GM18517 (cell line): ENCODE data around the gene RNF217.
A peak's percentile ranks its signal among the peaks of the same experiment; 100 is the strongest.
"Not testable (repeated sequence)": the region's sequence is repeated elsewhere in the genome, so short reads cannot be mapped to it uniquely, and the experiment has no call there.

ENCODE experiments used
- ATAC-seq: cut with Tn5 transposase; IDR thresholded peaks from one replicate; pipeline ENCODE4 v1.9.1; 2021; ENCODE audit warnings: mild to moderate bottlenecking, moderate library complexity; ENCODE audit not compliant: unreplicated experiment

RNF217 gene

DNA sequence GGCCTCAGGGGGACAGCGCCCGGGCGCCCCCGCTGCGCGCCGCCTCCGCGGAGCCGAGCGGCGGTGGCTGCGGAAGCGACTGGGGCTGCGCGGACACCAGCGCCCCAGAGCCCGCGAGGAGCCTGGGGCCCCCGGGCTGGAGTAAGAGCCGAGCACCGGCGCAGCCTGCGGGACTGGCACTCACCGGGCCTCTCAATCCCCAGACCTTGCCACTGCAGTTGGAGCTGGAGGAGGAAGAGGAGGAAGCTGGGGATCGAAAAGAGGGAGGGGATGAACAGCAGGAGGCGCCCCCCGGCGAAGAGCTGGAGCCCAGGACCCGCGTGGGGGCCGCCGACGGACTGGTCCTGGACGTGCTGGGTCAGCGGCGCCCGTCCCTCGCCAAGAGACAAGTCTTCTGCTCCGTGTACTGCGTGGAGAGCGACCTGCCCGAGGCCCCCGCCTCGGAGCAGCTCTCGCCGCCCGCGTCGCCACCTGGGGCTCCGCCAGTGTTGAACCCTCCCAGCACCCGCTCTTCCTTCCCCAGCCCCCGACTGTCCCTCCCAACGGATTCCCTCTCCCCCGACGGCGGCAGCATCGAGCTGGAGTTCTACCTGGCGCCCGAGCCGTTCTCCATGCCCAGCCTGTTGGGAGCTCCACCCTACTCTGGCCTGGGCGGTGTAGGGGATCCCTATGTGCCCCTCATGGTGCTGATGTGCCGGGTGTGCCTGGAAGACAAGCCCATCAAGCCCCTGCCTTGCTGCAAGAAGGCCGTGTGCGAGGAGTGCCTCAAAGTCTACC lies 590 bp downstream of the RNF217 start:
- ATAC-seq, result no peak

DNA sequence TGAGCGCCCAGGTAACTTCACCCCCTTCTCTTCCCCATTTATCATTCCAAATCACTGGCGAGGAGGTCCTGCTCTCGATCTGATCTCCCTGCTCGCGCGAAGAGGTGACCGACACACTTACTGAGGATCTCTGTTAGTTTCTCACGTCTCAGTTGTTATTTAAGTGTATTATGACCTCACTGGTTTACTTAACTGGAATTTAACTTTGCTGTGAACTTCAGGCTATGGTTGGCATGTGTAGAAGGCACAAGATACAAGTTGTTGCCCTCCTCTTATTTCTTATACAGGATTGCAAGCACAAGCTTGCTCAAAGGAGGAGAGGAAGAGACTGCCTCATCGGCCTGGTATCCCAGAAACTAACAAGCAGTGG lies 1.2 kb downstream of the RNF217 start:
- no peak for ATAC-seq

GRCh38 chr6:124963831-124964763 lies 1.9 kb downstream of the RNF217 start:
- no peak for ATAC-seq

- no peak for ATAC-seq
Measured at GRCh38 chr6:124964764-124965105, 2.5 kb downstream of the RNF217 start.

- ATAC-seq, result not testable (repeated sequence)
Measured at GRCh38 chr6:124965424-124965850, 3.2 kb downstream of the RNF217 start.

GRCh38 chr6:124967444-124967843 lies 5.2 kb downstream of the RNF217 start:
- no peak for ATAC-seq

DNA sequence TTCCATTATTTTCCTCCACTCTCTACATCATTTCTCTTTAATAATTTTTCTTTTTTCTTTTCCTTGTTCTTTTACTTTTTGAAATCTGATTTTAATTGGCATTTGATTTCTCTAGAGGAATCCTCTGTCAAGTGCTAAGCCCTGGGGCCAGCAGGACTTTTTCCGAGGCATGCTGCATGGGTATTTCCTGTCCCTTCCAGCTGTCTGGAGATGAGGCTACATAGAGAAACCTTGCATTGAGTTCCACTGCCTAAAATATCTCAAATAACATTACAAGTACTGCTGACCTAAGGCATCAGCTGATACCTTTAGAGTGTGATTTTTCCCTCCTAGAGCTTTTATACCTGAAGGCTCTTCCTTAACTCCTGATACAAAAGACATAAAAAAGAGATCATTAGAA lies 6.2 kb downstream of the RNF217 start:
- ATAC-seq, result no peak

GRCh38 chr6:124970243-124970642 lies 8.0 kb downstream of the RNF217 start:
- ATAC-seq, result no peak

GRCh38 chr6:124970763-124971162 lies 8.5 kb downstream of the RNF217 start:
- ATAC-seq, result no peak

- no peak for ATAC-seq
Measured at GRCh38 chr6:124973780-124974179, 11.5 kb downstream of the RNF217 start.

- ATAC-seq, result no peak
Measured at GRCh38 chr6:124974771-124975377, 12.6 kb downstream of the RNF217 start.

DNA sequence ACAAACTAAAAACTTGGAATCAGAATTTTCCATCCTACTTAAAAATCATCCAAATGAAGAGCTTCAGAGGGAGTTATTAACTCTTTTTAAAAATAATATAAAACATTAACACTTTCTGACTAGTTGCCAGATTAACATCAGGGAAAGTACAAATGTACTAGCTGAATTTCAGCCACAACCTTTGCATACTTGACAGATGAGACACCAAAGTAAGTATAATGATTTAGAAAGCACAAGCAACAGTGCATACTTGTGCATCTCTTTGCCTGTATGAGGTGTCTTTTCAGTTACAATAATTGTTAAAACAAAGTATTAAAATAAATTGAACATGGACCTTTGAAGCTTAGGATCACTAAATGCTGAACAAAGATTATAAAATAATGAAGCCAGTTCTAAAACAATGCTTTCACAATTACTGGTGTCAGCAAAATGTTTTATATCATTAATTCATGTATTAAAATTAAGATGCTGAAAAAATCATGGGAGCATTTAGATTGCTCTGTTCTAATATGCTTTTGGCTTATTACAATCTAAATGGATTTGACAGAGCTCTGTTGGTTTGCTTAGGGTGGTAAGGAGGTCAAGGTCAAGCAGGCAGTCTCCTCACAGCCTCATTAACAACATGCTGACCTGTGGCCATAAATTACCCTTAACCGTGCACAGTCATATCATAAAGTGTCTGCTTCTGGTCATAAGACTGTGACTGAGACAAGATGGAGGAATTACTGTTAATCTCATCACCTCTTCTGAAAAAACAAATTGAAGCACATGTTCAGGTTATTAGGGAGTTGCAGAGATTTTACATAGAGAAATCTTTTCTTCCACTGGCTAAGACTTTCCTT lies 15.1 kb downstream of the RNF217 start:
- ATAC-seq, result no peak

GRCh38 chr6:124978451-124979293 lies 16.4 kb downstream of the RNF217 start:
- ATAC-seq, result no peak

DNA sequence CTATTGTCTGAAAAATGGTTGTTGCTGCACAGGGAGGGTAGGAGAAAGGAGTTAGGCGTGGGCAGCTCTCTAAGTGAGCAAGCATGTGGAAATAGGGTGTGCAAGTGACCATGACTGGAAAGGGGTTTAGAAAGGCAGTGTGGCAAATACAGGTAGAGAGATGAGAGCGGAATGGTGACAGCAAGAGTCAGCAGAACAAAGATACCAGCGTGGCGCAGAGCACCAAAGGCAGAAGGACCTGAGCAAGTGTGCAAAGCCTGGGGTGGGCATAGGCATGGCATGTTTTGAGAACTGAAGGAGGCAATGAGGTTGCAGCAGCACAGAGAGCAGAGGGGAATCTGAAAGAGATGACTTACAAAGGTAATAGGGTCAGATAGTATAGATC lies 17.0 kb downstream of the RNF217 start:
- no peak for ATAC-seq

- ATAC-seq, result no peak
Measured at GRCh38 chr6:124982669-124983068, 20.4 kb downstream of the RNF217 start.

GRCh38 chr6:124983383-124984083 lies 21.3 kb downstream of the RNF217 start:
- ATAC-seq, result peak; percentile 86

GRCh38 chr6:124984668-124985338 lies 22.6 kb downstream of the RNF217 start:
- no peak for ATAC-seq

DNA sequence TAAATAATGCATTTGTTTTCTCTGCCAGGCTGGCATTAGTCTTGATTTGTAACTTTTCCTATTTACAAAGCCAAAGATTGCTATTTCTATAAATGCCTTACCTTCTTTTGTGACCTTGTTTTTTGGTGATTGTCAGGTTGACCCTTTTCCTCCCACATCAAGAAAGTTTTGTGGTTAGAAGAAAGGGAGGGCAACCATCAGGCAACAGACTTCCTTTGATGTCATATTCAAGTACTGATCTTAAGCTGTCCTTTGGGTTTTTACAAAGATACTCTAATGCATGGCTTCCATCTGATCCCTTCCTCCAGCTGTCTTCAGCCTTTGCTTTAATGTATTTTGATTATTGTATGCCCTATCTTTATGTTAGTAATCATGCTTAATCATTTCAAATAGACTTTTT lies 23.9 kb downstream of the RNF217 start:
- ATAC-seq, result no peak

- ATAC-seq, result no peak
Measured at GRCh38 chr6:124987291-124987690, 25.1 kb downstream of the RNF217 start.
